Adrenal gland (tissue), 12 donors: ENCODE measurements around the gene ZNF48. TPM values are rescaled to one million over a fixed set of nuclear protein-coding genes. Genes with fewer than 3 reads are reported as not detected.

Experiments used
- DNase-seq, 7 donors: peaks; one replicate each; pipeline ENCODE4 v3.0.0-alpha.2; 2019 to 2020
- H3K27ac ChIP-seq, 5 donors: fragments of 200-600 bp; sonication (generic) in 4 of 5; 1 replicate in 3 of 5; 2 replicates in 2 of 5; pipeline versions ENCODE4 v1.5.1 to v1.8.0; 2016 to 2020; ENCODE audit warnings: mild to moderate bottlenecking in 1 of 5
- H3K27me3 ChIP-seq: fragments of 200-600 bp; 2 replicates; pipeline ENCODE4 v1.8.0; 2021
- H3K36me3 ChIP-seq, 2 donors: fragments of 200-600 bp; replicated peaks in 1 of 2; 1 replicate in 1 of 2; 2 replicates in 1 of 2; pipeline versions ENCODE4 v1.5.1 to v1.8.0; 2018 to 2022
- H3K4me1 ChIP-seq, 2 donors: fragments of 200-600 bp; replicated peaks in 1 of 2; 1 replicate in 1 of 2; 2 replicates in 1 of 2; pipeline versions ENCODE4 v1.5.1 to v1.8.0; 2018 to 2021
- H3K4me3 ChIP-seq, 4 donors: fragments of 200-600 bp; sonication (generic) in 3 of 4; one replicate each; pipeline ENCODE4 v1.5.1; 2016 to 2018
- H3K9me3 ChIP-seq, 3 donors: fragments of 200-600 bp; sonication (generic) in 1 of 3; replicated peaks in 1 of 3; 1 replicate in 2 of 3; 2 replicates in 1 of 3; pipeline versions ENCODE4 v1.5.1 to v1.8.0; 2016 to 2021
- CTCF ChIP-seq, 6 experiments: fragments of 450-650 bp in 4 of 6; fragments of 200-600 bp in 2 of 6; sonication (generic) in 1 of 6; IDR thresholded peaks; 1 replicate in 5 of 6; 2 replicates in 1 of 6; pipeline versions ENCODE4 v1.5.1 to v1.8.0; 2016 to 2021; ENCODE audit warnings: antibody characterized with exemption in 6 of 6, mild to moderate bottlenecking in 2 of 6, moderate library complexity in 1 of 6
- POLR2A ChIP-seq, 2 donors: fragments of 450-650 bp; IDR thresholded peaks; one replicate each; pipeline ENCODE4 v1.6.1; 2017; ENCODE audit warnings: antibody characterized with exemption in 2 of 2, mild to moderate bottlenecking in 2 of 2, moderate library complexity in 1 of 2
- WGBS, 4 donors: extraction: QIAGEN DNeasy Blood & Tissue Kit in 2 of 4; methylation state at CpG; one replicate each; pipeline versions ENCODE4 v1.1.5 to v1.1.7; 2013 to 2017; 5-methylcytosine and 5-hydroxymethylcytosine counted together
- intact Hi-C, 2 donors: fragments of 100-400 bp; cut with DNase I; formaldehyde crosslinking; loops; one replicate each; pipeline versions ENCODE4 v1.14.1 to v1.15.0; 2022 to 2023
- polyA plus RNA-seq, 3 donors: library from polyadenylated mRNA; stranded (reverse); fragments of 200-250 nt in 2 of 3; fragments of 350-450 nt in 1 of 3; fragmentation: Illumina TruSeq in 1 of 3; extraction: RNeasy Lipid Tissue Mini Kit (QIAGEN cat#74804) in 1 of 3; gene quantifications; one replicate each; pipeline ENCODE4 v1.2.3, GENCODE V29; 2013 to 2014
- total RNA-seq, 9 donors: library from RNA; depleted of rRNA in 4 of 9; stranded (reverse); fragments of >200 nt in 4 of 9; fragments of 120-200 nt in 1 of 9; fragmentation: NEBNext Ultra II Directional in 1 of 9; extraction: Animal tissue kit (Norgen Biotek cat#: 25700) in 1 of 9; gene quantifications; one replicate each; pipeline versions ENCODE4 v1.1.0 to v1.2.4, GENCODE V29; 2013 to 2023
- donor health status: healthy with polysubstance abuse.
- donor health status: Bipolar disorder and iron deficiency.
- donor health status: DM: yes; HTN: yes; CAD: no.
- donor health status: DM: no; HTN: no; CAD: no.
- donor health status: DM: no; HTN: no; CAD: no.
- donor health status: DM: yes; HTN: yes; CAD: no.

Gene ZNF48
- total and polyA plus RNA-seq, 12 donors = 2.6 to 23.8 (median 8.2) TPM

DNA sequence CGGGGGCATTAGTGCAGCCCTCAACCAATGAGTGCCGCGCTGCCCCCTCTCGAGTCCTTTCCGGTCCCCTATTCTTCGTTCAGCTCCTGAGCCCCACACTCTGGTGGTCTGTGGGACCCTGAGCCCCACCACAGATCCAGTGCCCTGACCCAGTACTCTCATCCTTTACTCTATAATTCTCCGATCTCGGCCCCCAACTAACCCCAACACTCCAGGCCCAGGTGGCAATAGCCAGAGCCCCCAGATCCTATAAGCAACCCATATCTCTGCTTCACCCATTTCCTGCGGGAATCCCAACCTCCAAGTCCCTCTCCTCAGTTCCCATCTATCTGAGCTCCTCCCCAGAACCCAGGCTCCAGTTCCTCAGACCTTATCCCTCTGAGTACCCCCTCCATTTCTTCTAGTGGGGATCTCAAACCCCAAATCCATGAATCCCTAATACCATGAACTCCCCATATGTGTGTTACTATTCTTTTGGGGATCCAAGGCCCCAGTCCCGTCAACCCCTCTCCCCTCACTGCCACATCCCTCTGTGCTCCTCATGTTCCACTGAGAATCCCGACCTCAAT is 23.9 kb upstream of the ZNF48 start:
- no peaks in the 10 kb centered on the region for H3K27me3 ChIP-seq
- H3K9me3 ChIP-seq = no peaks in the 10 kb centered on the region
- WGBS, 4 donors = 20 to 30% (median 22%) methylated on average over 7 to 11 of the region's 11 CpGs
- TF ChIP-seq CTCF (IDR thresholded peaks at IDR 0.05) (no peak), POLR2A (IDR thresholded peaks at IDR 0.05) (no peak)
- intact Hi-C loops = no loop called here
- H3K4me3 ChIP-seq = peak overlapping the region in 2 of 4 donors; percentile 11 to 50
- H3K4me1 ChIP-seq = peaks cover 23 to 31% of the 10 kb centered on the region in 2 donors
- no peak for DNase-seq
- peak overlapping the region in 4 of 5 donors; percentile 54 to 92 (median 77) for H3K27ac ChIP-seq
- peaks cover 0 to 3% of the 10 kb centered on the region in 2 donors for H3K36me3 ChIP-seq

- TF ChIP-seq CTCF (IDR thresholded peaks at IDR 0.05) = no peak
- Histone ChIP-seq H3K27ac (no peak overlapping the region), H3K9me3 (no peaks in the 10 kb centered on the region), H3K36me3 (no peaks in the 10 kb centered on the region), H3K27me3 (no peaks in the 10 kb centered on the region), H3K4me1 (peaks cover 23 to 24% of the 10 kb centered on the region in 2 donors), H3K4me3 (no peak overlapping the region)
- DNase-seq = peak in 1 of 7 donors; percentile 63
- WGBS, 4 donors = 73 to 81% (median 75%) methylated on average over 6 of the region's 6 CpGs
- intact Hi-C loops = no loop called here
Observed at GRCh38 chr16:30372038-30372712, 23.0 kb upstream of the ZNF48 start.

- TF ChIP-seq CTCF (IDR thresholded peaks at IDR 0.05) (no peak), POLR2A (IDR thresholded peaks at IDR 0.05) (no peak)
- peaks cover 24% of the 10 kb centered on the region in 2 donors for H3K4me1 ChIP-seq
- H3K27me3 ChIP-seq = no peaks in the 10 kb centered on the region
- no peak for DNase-seq
- intact Hi-C loops = no loop called here
- no peaks in the 10 kb centered on the region for H3K9me3 ChIP-seq
- no peaks in the 10 kb centered on the region for H3K36me3 ChIP-seq
- H3K27ac ChIP-seq = no peak overlapping the region
- 88 to 98% (median 92%) methylated on average over 5 of the region's 5 CpGs for WGBS, 4 donors
- H3K4me3 ChIP-seq = no peak overlapping the region
Observed at GRCh38 chr16:30372725-30373124, 22.5 kb upstream of the ZNF48 start.

- no peak within 1 kb of the TSS for H3K4me3 ChIP-seq
- 81 to 100% (median 88%) methylated on average over 6 of the region's 6 CpGs for WGBS, 4 donors
- no peak within 1 kb of the TSS for H3K27ac ChIP-seq
- H3K36me3 ChIP-seq = no peaks in the 10 kb centered on the region
- DNase-seq = no peak
- no peaks in the 10 kb centered on the region for H3K9me3 ChIP-seq
- H3K4me1 ChIP-seq = peaks cover 16 to 21% of the 10 kb centered on the region in 2 donors
- no peak for TF ChIP-seq CTCF (IDR thresholded peaks at IDR 0.05)
- no peak for TF ChIP-seq POLR2A (IDR thresholded peaks at IDR 0.05)
- intact Hi-C loops = no loop called here
- no peaks in the 10 kb centered on the region for H3K27me3 ChIP-seq
Observed at GRCh38 chr16:30374538-30374937, 20.7 kb upstream of the ZNF48 start, which contains the start of gene MYL11. TSS of gene MYL11 (plus strand) at chr16:30374802. CDS start at chr16:30374858, 56 bp downstream.
